H9 (cell line): ENCODE measurements around the gene CELF5. TPM values are rescaled to one million over a fixed set of nuclear protein-coding genes. Genes with fewer than 3 reads are reported as not detected.
A peak's percentile ranks its signal among the peaks of the same experiment; 100 is the strongest.

Experiments used
- DNase-seq: peaks from one replicate; pipeline ENCODE4 v3.0.0-alpha.2; 2017
- H2AFZ ChIP-seq: one replicate; pipeline ENCODE4 v1.6.1; 2013; ENCODE audit warnings: mild to moderate bottlenecking, low read length, control low read depth, moderate library complexity
- H2AK5ac ChIP-seq: 2 replicates; pipeline ENCODE4 v1.6.1; 2013; ENCODE audit warnings: low read length, control low read depth, mixed read lengths; ENCODE audit not compliant: insufficient read length
- H2BK120ac ChIP-seq: one replicate; pipeline ENCODE4 v1.6.1; 2013; ENCODE audit warnings: low read depth, mild to moderate bottlenecking, low read length, control low read depth, inconsistent platforms; ENCODE audit not compliant: poor library complexity, severe bottlenecking
- H2BK12ac ChIP-seq: 2 replicates; pipeline ENCODE4 v1.6.1; 2013; ENCODE audit warnings: low read length, control low read depth, mixed read lengths, low read depth; ENCODE audit not compliant: insufficient read length
- H2BK15ac ChIP-seq: 2 replicates; pipeline ENCODE4 v1.6.1; 2013; ENCODE audit warnings: low read depth, low read length, control low read depth
- H2BK20ac ChIP-seq: one replicate; pipeline ENCODE4 v1.6.1; 2013; ENCODE audit warnings: low read depth, mild to moderate bottlenecking, low read length, control low read depth, inconsistent platforms; ENCODE audit not compliant: poor library complexity, severe bottlenecking
- H2BK5ac ChIP-seq: 2 replicates; pipeline ENCODE4 v1.6.1; 2013; ENCODE audit warnings: low read length, control low read depth, mixed read lengths; ENCODE audit not compliant: insufficient read length
- H3K14ac ChIP-seq: 2 replicates; pipeline ENCODE4 v1.6.1; 2013; ENCODE audit warnings: low read length, control low read depth; ENCODE audit not compliant: insufficient read depth
- H3K18ac ChIP-seq: 2 replicates; pipeline ENCODE4 v1.6.1; 2013; ENCODE audit warnings: low read depth, mild to moderate bottlenecking, mixed read lengths, low read length, control low read depth; ENCODE audit not compliant: insufficient read length
- H3K23ac ChIP-seq: 2 replicates; pipeline ENCODE4 v1.6.1; 2013; ENCODE audit warnings: low read length, control low read depth, mixed read lengths, low read depth; ENCODE audit not compliant: insufficient read length
- H3K23me2 ChIP-seq: 2 replicates; pipeline ENCODE4 v1.6.1; 2013; ENCODE audit warnings: low read depth, mild to moderate bottlenecking, mixed read lengths, low read length, control low read depth; ENCODE audit not compliant: insufficient read length, poor library complexity, severe bottlenecking
- H3K27ac ChIP-seq: 2 replicates; pipeline ENCODE4 v1.5.1; 2013; ENCODE audit warnings: low read length, control low read depth, mixed read lengths, low read depth; ENCODE audit not compliant: insufficient read length
- H3K27me3 ChIP-seq: 2 replicates; pipeline ENCODE4 v1.6.1; 2013; ENCODE audit warnings: low read length, control low read depth, inconsistent platforms; ENCODE audit not compliant: insufficient read depth
- H3K4ac ChIP-seq: 2 replicates; pipeline ENCODE4 v1.6.1; 2013; ENCODE audit warnings: low read depth, mild to moderate bottlenecking, control low read depth, inconsistent platforms, low read length, moderate library complexity
- H3K4me1 ChIP-seq: 2 replicates; pipeline ENCODE4 v1.6.1; 2013; ENCODE audit warnings: low read length, control low read depth, inconsistent platforms; ENCODE audit not compliant: insufficient read depth
- H3K4me2 ChIP-seq: 2 replicates; pipeline ENCODE4 v1.6.1; 2013; ENCODE audit warnings: low read length, control low read depth, mixed read lengths; ENCODE audit not compliant: insufficient read length, insufficient read depth
- H3K56ac ChIP-seq: 2 replicates; pipeline ENCODE4 v1.6.1; 2013; ENCODE audit warnings: low read depth, mild to moderate bottlenecking, mixed read lengths, low read length, control low read depth; ENCODE audit not compliant: insufficient read length
- H3K79me1 ChIP-seq: 2 replicates; pipeline ENCODE4 v1.6.1; 2013; ENCODE audit warnings: low read depth, mild to moderate bottlenecking, moderate library complexity, low read length, control low read depth, inconsistent platforms; ENCODE audit not compliant: insufficient read depth, poor library complexity, severe bottlenecking
- H3K79me2 ChIP-seq: 2 replicates; pipeline ENCODE4 v1.6.1; 2013; ENCODE audit warnings: low read length, control low read depth, inconsistent platforms; ENCODE audit not compliant: insufficient read depth
- H3K9ac ChIP-seq: 2 replicates; pipeline ENCODE4 v1.6.1; 2013; ENCODE audit warnings: low read length, control low read depth, mixed read lengths; ENCODE audit not compliant: insufficient read length; ENCODE audit errors: extremely low read depth
- H3K9me3 ChIP-seq: one replicate; pipeline ENCODE4 v1.6.1; 2013; ENCODE audit warnings: low read depth, low read length, inconsistent platforms; ENCODE audit not compliant: control insufficient read depth
- H3T11ph ChIP-seq: one replicate; pipeline ENCODE4 v1.6.1; 2013; ENCODE audit warnings: mild to moderate bottlenecking, low read length, control low read depth, inconsistent platforms
- H4K20me1 ChIP-seq: one replicate; pipeline ENCODE4 v1.6.1; 2013; ENCODE audit not compliant: control insufficient read depth, insufficient read length, insufficient read depth
- H4K5ac ChIP-seq: 2 replicates; pipeline ENCODE4 v1.6.1; 2013; ENCODE audit warnings: low read depth, mild to moderate bottlenecking, mixed read lengths, low read length, control low read depth; ENCODE audit not compliant: insufficient read length
- H4K8ac ChIP-seq: replicated peaks from 2 replicates; pipeline ENCODE4 v1.6.1; 2013; ENCODE audit warnings: low read length, control low read depth, mixed read lengths, low read depth; ENCODE audit not compliant: insufficient read length
- H4K91ac ChIP-seq: 2 replicates; pipeline ENCODE4 v1.6.1; 2013; ENCODE audit warnings: low read depth, mild to moderate bottlenecking, moderate library complexity, mixed read lengths, low read length, control low read depth; ENCODE audit not compliant: insufficient read length
- H3K27ac Mint-ChIP-seq, 3 experiments: 2 replicates in 2 of 3; 3 replicates in 1 of 3; pipeline ENCODE4 v1.8.0; 2020 to 2021; ENCODE audit warnings: mixed read lengths in 3 of 3, mild to moderate bottlenecking in 1 of 3, moderate library complexity in 1 of 3
- H3K27me3 Mint-ChIP-seq: 2 replicates; pipeline ENCODE4 v1.8.0; 2021; ENCODE audit warnings: low read depth, mild to moderate bottlenecking, moderate library complexity, mixed read lengths
- H3K36me3 Mint-ChIP-seq, 3 experiments: 2 replicates in 2 of 3; 3 replicates in 1 of 3; pipeline ENCODE4 v1.8.0; 2020 to 2021; ENCODE audit warnings: low read depth in 3 of 3, mixed read lengths in 3 of 3; ENCODE audit not compliant: insufficient read depth in 1 of 3
- H3K4me1 Mint-ChIP-seq, 2 experiments: 2 replicates each; pipeline ENCODE4 v1.8.0; 2020; ENCODE audit warnings: mixed read lengths in 2 of 2
- H3K4me3 Mint-ChIP-seq, 2 experiments: 2 replicates in 1 of 2; 3 replicates in 1 of 2; pipeline ENCODE4 v1.8.0; 2020 to 2021; ENCODE audit warnings: mild to moderate bottlenecking in 2 of 2, mixed read lengths in 2 of 2, moderate library complexity in 1 of 2
- H3K9me3 Mint-ChIP-seq, 2 experiments: 2 replicates in 1 of 2; 3 replicates in 1 of 2; pipeline ENCODE4 v1.8.0; 2020; ENCODE audit warnings: mild to moderate bottlenecking in 2 of 2, mixed read lengths in 2 of 2, moderate library complexity in 1 of 2
- CTCF ChIP-seq: fragments of 200-600 bp; sonication (generic); conservative IDR thresholded peaks from 3 replicates; pipeline ENCODE4 v1.8.0; 2021; ENCODE audit warnings: antibody characterized with exemption, mild to moderate bottlenecking
- WGBS: extraction: QIAGEN DNeasy Blood & Tissue Kit; methylation state at CpG from one replicate; pipeline ENCODE4 v1.1.7; 2013; ENCODE audit warnings: missing lambda C conversion rate, low lambda C conversion rate, mixed read lengths; ENCODE audit not compliant: insufficient read length; ENCODE audit errors: extremely low coverage; 5-methylcytosine and 5-hydroxymethylcytosine counted together
- total RNA-seq: library from RNA; stranded (reverse); gene quantifications from 2 replicates; pipeline ENCODE4 v1.2.1, GENCODE V29; 2021

Gene CELF5
- total RNA-seq, 1 experiment from 2014 or later, result 4.8 TPM

DNA sequence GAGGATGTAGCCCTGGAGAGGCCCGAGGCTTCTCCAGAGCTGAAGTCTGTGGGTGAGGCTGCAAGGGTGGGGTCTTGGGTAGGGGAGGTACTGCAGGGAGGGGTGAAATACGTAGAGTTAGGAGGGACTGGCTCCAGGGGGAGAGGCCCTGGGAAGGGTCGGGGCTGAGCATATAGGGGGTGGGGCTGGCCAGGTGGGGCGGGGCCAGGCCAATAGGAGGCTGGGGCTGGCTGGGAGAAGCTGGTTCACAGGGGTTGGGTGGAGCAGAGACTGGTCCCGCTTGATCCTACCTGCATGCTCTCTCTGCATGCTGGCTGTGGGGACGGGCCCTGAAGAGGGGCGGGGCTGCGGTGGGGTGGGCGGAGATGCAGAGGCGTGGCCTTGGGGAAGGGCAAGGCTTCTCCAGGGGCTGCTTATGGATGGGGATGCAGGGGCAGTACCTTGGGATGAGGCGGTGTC, 51.9 kb downstream of the CELF5 start:
- H3K9ac ChIP-seq, result no peak overlapping the region
- H4K8ac ChIP-seq, result no peak overlapping the region
- Mint-ChIP-seq H3K36me3 (peaks cover 0 to 7% (median 0%) of the 10 kb centered on the region in 3 experiments; a peak in 2 of 7 replicates), H3K9me3 (peaks cover 5 to 7% of the 10 kb centered on the region in 2 experiments; a peak in 4 of 5 replicates), H3K4me1 (peaks cover 10 to 23% of the 10 kb centered on the region in 2 experiments), H3K27me3 (peaks cover 28% of the 10 kb centered on the region), H3K27ac (peak overlapping the region in 2 of 3 experiments; percentile 82 to 87; a peak in 2 of 7 replicates), H3K4me3 (peak overlapping the region; percentile 49 to 66)
- H3K56ac ChIP-seq, result no peak overlapping the region
- H2BK5ac ChIP-seq, result no peak overlapping the region
- peak; percentile 99 for DNase-seq
- H3K27ac ChIP-seq, result no peak overlapping the region
- H3K9me3 ChIP-seq, result no peaks in the 10 kb centered on the region
- H3T11ph ChIP-seq, result no peak overlapping the region
- H2BK20ac ChIP-seq, result no peak overlapping the region
- peak overlapping the region; percentile 49 for H3K4me2 ChIP-seq
- H4K5ac ChIP-seq, result no peak overlapping the region
- H2BK120ac ChIP-seq, result no peak overlapping the region
- H4K20me1 ChIP-seq, result no peaks in the 10 kb centered on the region
- H2BK15ac ChIP-seq, result no peak overlapping the region
- H3K23ac ChIP-seq, result no peak overlapping the region
- no CpG with 5 or more reads among the region's 11 CpGs for WGBS
- H3K79me1 ChIP-seq, result no peaks in the 10 kb centered on the region
- TF ChIP-seq CTCF, result no peak
- no peak overlapping the region for H3K14ac ChIP-seq
- no peak overlapping the region for H2AFZ ChIP-seq
- H2AK5ac ChIP-seq, result no peak overlapping the region
- H4K91ac ChIP-seq, result no peak overlapping the region
- H3K23me2 ChIP-seq, result no peaks in the 10 kb centered on the region
- no peak overlapping the region for H3K18ac ChIP-seq
- H2BK12ac ChIP-seq, result no peak overlapping the region
- H3K79me2 ChIP-seq, result no peaks in the 10 kb centered on the region
- 0 out of 2 replicates have a peak, but pooled peaks cover 3% of the 10 kb centered on the region for H3K4me1 ChIP-seq
- H3K4ac ChIP-seq, result no peak overlapping the region
- no peaks in the 10 kb centered on the region for H3K27me3 ChIP-seq
